Neural cell (in vitro differentiated cells): Measurements from ENCODE around the gene C1QTNF9. TPM values are rescaled to one million over a fixed set of nuclear protein-coding genes. Genes with fewer than 3 reads are reported as not detected.

Experiments
- H2AFZ ChIP-seq: fragments of 200-600, 300-800 bp; sonication (generic), shearing (Covaris generic); 2 replicates; pipeline ENCODE4 v1.6.0; 2014; ENCODE audit warnings: low read depth, mild to moderate bottlenecking, antibody characterized with exemption, low read length, moderate library complexity
- H3F3A ChIP-seq: fragments of 200-600 bp; shearing (Covaris generic); 2 replicates; pipeline ENCODE4 v1.6.1; 2016; ENCODE audit warnings: mild to moderate bottlenecking, moderate library complexity, mixed read lengths, antibody characterized with exemption, low read length; ENCODE audit not compliant: insufficient read depth, poor library complexity, severe bottlenecking
- H3K27ac ChIP-seq: fragments of 200-600, 300-800 bp; sonication (generic), shearing (Covaris generic); 2 replicates; pipeline ENCODE4 v1.5.1; 2014; ENCODE audit warnings: mild to moderate bottlenecking, low read length, moderate library complexity
- H3K27me3 ChIP-seq: fragments of 300-800, 200-600 bp; sonication (generic), shearing (Covaris generic); 2 replicates; pipeline ENCODE4 v1.6.0; 2014; ENCODE audit warnings: mild to moderate bottlenecking, low read depth, low read length, moderate library complexity; ENCODE audit not compliant: insufficient read depth
- H3K36me3 ChIP-seq: fragments of 300-800, 200-600 bp; sonication (generic), shearing (Covaris generic); 2 replicates; pipeline ENCODE4 v1.5.1; 2014; ENCODE audit warnings: mild to moderate bottlenecking, antibody characterized with exemption, low read length, moderate library complexity; ENCODE audit not compliant: insufficient read depth
- H3K4me2 ChIP-seq: fragments of 300-800, 200-600 bp; sonication (generic), shearing (Covaris generic); 2 replicates; pipeline ENCODE4 v1.6.0; 2014; ENCODE audit warnings: mild to moderate bottlenecking, low read length
- H3K4me3 ChIP-seq: fragments of 300-800, 200-600 bp; sonication (generic), shearing (Covaris generic); 2 replicates; pipeline ENCODE4 v1.5.1; 2014; ENCODE audit warnings: mild to moderate bottlenecking, low read length, moderate library complexity
- H3K79me2 ChIP-seq: fragments of 200-600 bp; shearing (Covaris generic); replicated peaks from 2 replicates; pipeline ENCODE4 v1.6.0; 2014; ENCODE audit warnings: mild to moderate bottlenecking, low read length, moderate library complexity; ENCODE audit not compliant: insufficient read depth
- H3K9ac ChIP-seq: fragments of 300-800, 200-600 bp; sonication (generic), shearing (Covaris generic); 2 replicates; pipeline ENCODE4 v1.6.1; 2016; ENCODE audit warnings: mild to moderate bottlenecking, low read length, mixed read lengths
- H3K9me2 ChIP-seq: fragments of 200-600 bp; shearing (Covaris generic); 2 replicates; pipeline ENCODE4 v1.6.1; 2016; ENCODE audit warnings: mild to moderate bottlenecking, low read length, mixed read lengths; ENCODE audit not compliant: insufficient read depth
- H3K9me3 ChIP-seq: fragments of 200-600, 300-800 bp; sonication (generic), shearing (Covaris generic); 2 replicates; pipeline ENCODE4 v1.6.1; 2016; ENCODE audit warnings: mild to moderate bottlenecking, mixed run types, low read length, moderate library complexity, mixed read lengths
- H4K20me1 ChIP-seq: fragments of 200-600 bp; shearing (Covaris generic); 2 replicates; pipeline ENCODE4 v1.6.1; 2016; ENCODE audit warnings: mild to moderate bottlenecking, mixed run types; ENCODE audit not compliant: insufficient read depth
- EP300 ChIP-seq: fragments of 450-650 bp; conservative IDR thresholded peaks from 2 replicates; pipeline ENCODE4 v1.6.1; 2014; ENCODE audit warnings: antibody characterized with exemption, mild to moderate bottlenecking, moderate library complexity; ENCODE audit not compliant: poor library complexity, severe bottlenecking
- EZH2 ChIP-seq: fragments of 200-600, 300-800 bp; shearing (Covaris generic), sonication (generic); IDR thresholded peaks from 2 replicates; pipeline ENCODE4 v1.6.1; 2014; ENCODE audit warnings: antibody characterized with exemption, low read length, borderline replicate concordance, mild to moderate bottlenecking; ENCODE audit not compliant: insufficient read depth, poor library complexity, severe bottlenecking
- MXI1 ChIP-seq: fragments of 450-650 bp; conservative IDR thresholded peaks from 2 replicates; pipeline ENCODE4 v1.6.1; 2014; ENCODE audit warnings: antibody characterized with exemption, mild to moderate bottlenecking; ENCODE audit not compliant: poor library complexity, severe bottlenecking
- POLR2AphosphoS5 ChIP-seq: IDR thresholded peaks from 2 replicates; pipeline ENCODE4 v1.6.1; 2012
- RAD21 ChIP-seq: fragments of 450-650 bp; conservative IDR thresholded peaks from 2 replicates; pipeline ENCODE4 v1.6.1; 2014; ENCODE audit warnings: antibody characterized with exemption, mild to moderate bottlenecking, moderate library complexity
- REST ChIP-seq: IDR thresholded peaks from 2 replicates; pipeline ENCODE4 v1.6.1; 2012; ENCODE audit warnings: borderline replicate concordance
- SMC3 ChIP-seq: fragments of 450-650 bp; conservative IDR thresholded peaks from 2 replicates; pipeline ENCODE4 v1.6.1; 2014; ENCODE audit warnings: antibody characterized with exemption, mild to moderate bottlenecking, moderate library complexity; ENCODE audit not compliant: poor library complexity
- TAF1 ChIP-seq: IDR thresholded peaks from 2 replicates; pipeline ENCODE4 v1.6.1; 2012; ENCODE audit warnings: low read depth
- polyA plus RNA-seq: library from polyadenylated mRNA; depleted of rRNA; stranded (reverse); fragments of >200 nt; gene quantifications from 2 replicates; pipeline ENCODE4 v1.2.3, GENCODE V29; 2014
- TF ChIP-seq, protein P1 (sequence below): fragments of 450-650 bp; IDR thresholded peaks from 2 replicates; pipeline ENCODE4 v1.5.1; 2014; ENCODE audit warnings: antibody characterized with exemption, mild to moderate bottlenecking, moderate library complexity; ENCODE audit not compliant: poor library complexity, severe bottlenecking

C1QTNF9 gene
- polyA plus RNA-seq, 1 donor from 2014 or later = not detected

DNA sequence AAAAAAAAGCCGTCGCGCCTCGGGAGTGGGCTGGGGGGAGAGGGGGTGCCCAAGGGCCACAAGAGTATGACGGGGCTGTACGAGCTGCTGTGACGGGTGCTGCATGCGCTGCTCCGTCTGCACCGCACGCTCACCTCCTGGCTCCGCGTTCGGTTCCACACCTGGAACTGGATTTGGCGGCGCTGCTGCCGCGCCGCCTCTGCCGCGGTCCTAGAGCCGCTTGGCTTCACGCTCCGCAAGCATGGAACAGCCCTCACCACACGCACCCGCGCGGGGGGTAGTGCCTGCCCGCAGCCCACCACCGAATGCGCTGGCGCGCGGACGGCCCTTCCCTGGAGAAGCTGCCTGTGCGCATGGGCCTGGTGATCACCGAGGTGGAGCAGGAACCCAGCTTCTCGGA lies 18.8 kb downstream of the C1QTNF9 start:
- H3K9ac ChIP-seq = no peak overlapping the region
- H2AFZ ChIP-seq = no peak overlapping the region
- H3K27me3 ChIP-seq = no peaks in the 10 kb centered on the region
- H3K4me2 ChIP-seq = no peak overlapping the region
- H3K9me2 ChIP-seq = no peaks in the 10 kb centered on the region
- TF ChIP-seq TAF1 = no peak
- no peak for TF ChIP-seq POLR2AphosphoS5
- no peak for TF ChIP-seq EP300
- TF ChIP-seq EZH2 = no peak
- TF ChIP-seq MXI1 = no peak
- TF ChIP-seq SMC3 = no peak
- TF ChIP-seq, protein P1, sequence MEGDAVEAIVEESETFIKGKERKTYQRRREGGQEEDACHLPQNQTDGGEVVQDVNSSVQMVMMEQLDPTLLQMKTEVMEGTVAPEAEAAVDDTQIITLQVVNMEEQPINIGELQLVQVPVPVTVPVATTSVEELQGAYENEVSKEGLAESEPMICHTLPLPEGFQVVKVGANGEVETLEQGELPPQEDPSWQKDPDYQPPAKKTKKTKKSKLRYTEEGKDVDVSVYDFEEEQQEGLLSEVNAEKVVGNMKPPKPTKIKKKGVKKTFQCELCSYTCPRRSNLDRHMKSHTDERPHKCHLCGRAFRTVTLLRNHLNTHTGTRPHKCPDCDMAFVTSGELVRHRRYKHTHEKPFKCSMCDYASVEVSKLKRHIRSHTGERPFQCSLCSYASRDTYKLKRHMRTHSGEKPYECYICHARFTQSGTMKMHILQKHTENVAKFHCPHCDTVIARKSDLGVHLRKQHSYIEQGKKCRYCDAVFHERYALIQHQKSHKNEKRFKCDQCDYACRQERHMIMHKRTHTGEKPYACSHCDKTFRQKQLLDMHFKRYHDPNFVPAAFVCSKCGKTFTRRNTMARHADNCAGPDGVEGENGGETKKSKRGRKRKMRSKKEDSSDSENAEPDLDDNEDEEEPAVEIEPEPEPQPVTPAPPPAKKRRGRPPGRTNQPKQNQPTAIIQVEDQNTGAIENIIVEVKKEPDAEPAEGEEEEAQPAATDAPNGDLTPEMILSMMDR = no peak
- TF ChIP-seq RAD21 = no peak
- no peak for TF ChIP-seq REST
- no peaks in the 10 kb centered on the region for H3K9me3 ChIP-seq
- H3K36me3 ChIP-seq = no peaks in the 10 kb centered on the region
- no peak overlapping the region for H3K4me3 ChIP-seq
- no peaks in the 10 kb centered on the region for H4K20me1 ChIP-seq
- no peaks in the 10 kb centered on the region for H3F3A ChIP-seq
- no peak overlapping the region for H3K27ac ChIP-seq
- H3K79me2 ChIP-seq = no peaks in the 10 kb centered on the region

- Histone ChIP-seq H3F3A (no peaks in the 10 kb centered on the region), H3K36me3 (no peaks in the 10 kb centered on the region), H4K20me1 (no peaks in the 10 kb centered on the region), H3K9me3 (no peaks in the 10 kb centered on the region), H3K27ac (no peak overlapping the region), H3K4me2 (no peak overlapping the region), H3K27me3 (no peaks in the 10 kb centered on the region), H3K9ac (no peak overlapping the region), H2AFZ (no peak overlapping the region), H3K79me2 (no peaks in the 10 kb centered on the region), H3K4me3 (no peak overlapping the region), H3K9me2 (no peaks in the 10 kb centered on the region)
- TF ChIP-seq RAD21 (no peak), POLR2AphosphoS5 (no peak), MXI1 (no peak), EP300 (no peak)
- TF ChIP-seq, protein P1 = no peak
These were observed 29.3 kb downstream of the C1QTNF9 start for GRCh38 chr13:24338721-24339120.
